Gastrocnemius medialis (tissue), 4 donors: ENCODE data around the gene YWHAH. TPM values are rescaled to one million over a fixed set of nuclear protein-coding genes. Genes with fewer than 3 reads are reported as not detected.

ENCODE experiments used
- ATAC-seq, 2 donors: fragments of 150-250 bp; one replicate each; pipeline ENCODE4 v1.9.1; 2016
- DNase-seq, 2 donors: peaks; one replicate each; pipeline ENCODE4 v3.0.0-alpha.2; 2019
- H3K27ac ChIP-seq, 4 donors: fragments of 200-600 bp; sonication (generic); 1 replicate in 1 of 4; 2 replicates in 3 of 4; pipeline ENCODE4 v1.5.1; 2016 to 2018; ENCODE audit warnings: mild to moderate bottlenecking in 2 of 4, moderate library complexity in 1 of 4
- H3K27me3 ChIP-seq, 3 donors: fragments of 200-600 bp; sonication (generic) in 2 of 3; 1 replicate in 1 of 3; 2 replicates in 2 of 3; pipeline versions ENCODE4 v1.5.1 to v1.6.0; 2016 to 2019; ENCODE audit warnings: mild to moderate bottlenecking in 1 of 3, moderate library complexity in 1 of 3
- H3K36me3 ChIP-seq, 2 donors: fragments of 200-600 bp; sonication (generic) in 1 of 2; one replicate each; pipeline ENCODE4 v1.5.1; 2017 to 2018
- H3K4me1 ChIP-seq, 2 donors: fragments of 200-600 bp; sonication (generic) in 1 of 2; one replicate each; pipeline ENCODE4 v1.5.1; 2016 to 2017; ENCODE audit warnings: mild to moderate bottlenecking in 2 of 2
- H3K4me3 ChIP-seq, 4 donors: fragments of 200-600 bp; sonication (generic) in 3 of 4; 1 replicate in 1 of 4; 2 replicates in 3 of 4; pipeline ENCODE4 v1.5.1; 2016 to 2019; ENCODE audit warnings: mild to moderate bottlenecking in 2 of 4
- H3K9me3 ChIP-seq, 3 donors: fragments of 200-600 bp; sonication (generic) in 2 of 3; 1 replicate in 1 of 3; 2 replicates in 2 of 3; pipeline ENCODE4 v1.5.1; 2016 to 2019
- CTCF ChIP-seq, 5 experiments: fragments of 450-650 bp in 3 of 5; fragments of 200-600 bp in 2 of 5; sonication (generic) in 2 of 5; IDR thresholded peaks in 4 of 5; conservative IDR thresholded peaks in 1 of 5; 1 replicate in 4 of 5; 2 replicates in 1 of 5; pipeline ENCODE4 v1.5.1; 2016 to 2019; ENCODE audit warnings: antibody characterized with exemption in 5 of 5, mild to moderate bottlenecking in 3 of 5, moderate library complexity in 3 of 5
- POLR2A ChIP-seq, 2 donors: fragments of 450-650 bp; IDR thresholded peaks; one replicate each; pipeline ENCODE4 v1.6.1; 2017; ENCODE audit warnings: antibody characterized with exemption in 2 of 2, mild to moderate bottlenecking in 2 of 2, moderate library complexity in 2 of 2
- in situ Hi-C, 4 donors: fragments of 200-750 bp; cut with MboI; loops; one replicate each; pipeline versions ENCODE4 v1.15.0 to v1.8.0; 2017; ENCODE audit warnings: low sequenced_read_pairs in 4 of 4
- intact Hi-C: fragments of 100-400 bp; cut with DNase I; formaldehyde crosslinking; loops from one replicate; pipeline ENCODE4 v1.15.1; 2023; ENCODE audit warnings: low total_unique reads
- total RNA-seq, 4 donors: library from RNA; depleted of rRNA; stranded (reverse); fragments of >200 nt; gene quantifications; one replicate each; pipeline versions ENCODE4 v1.1.0 to v1.2.3, GENCODE V29; 2016

Gene YWHAH
- total RNA-seq, 4 donors from 2014 or later: 26.6 to 65.8 (median 45.7) TPM

GRCh38 chr22:31957970-31958594 is 13.7 kb downstream of the YWHAH start:
- ATAC-seq: no peak
- DNase-seq: no peak
- in situ Hi-C loops: loop anchor here in 1 of 4 donors (25.0 kb wide), 1 partner anchor 504 kb away; the partner anchor contains the start of genes BPIFC and FBXO7
- Histone ChIP-seq H3K4me1 (peaks cover 15 to 18% of the 10 kb centered on the region in 2 donors), H3K4me3 (no peak overlapping the region), H3K9me3 (no peaks in the 10 kb centered on the region), H3K36me3 (peaks cover 0 to 18% of the 10 kb centered on the region in 2 donors), H3K27ac (no peak overlapping the region), H3K27me3 (no peaks in the 10 kb centered on the region)
- TF ChIP-seq CTCF (IDR thresholded peaks at IDR 0.05 in 4 of 5, conservative IDR thresholded peaks at IDR 0.05 in 1 of 5) (no peak), POLR2A (IDR thresholded peaks at IDR 0.05) (no peak)
- intact Hi-C loops: no loop called here

GRCh38 chr22:31958625-31959239 is 14.4 kb downstream of the YWHAH start:
- Histone ChIP-seq H3K27me3 (no peaks in the 10 kb centered on the region), H3K4me3 (no peak overlapping the region), H3K9me3 (no peaks in the 10 kb centered on the region), H3K27ac (no peak overlapping the region), H3K4me1 (peaks cover 11 to 14% of the 10 kb centered on the region in 2 donors), H3K36me3 (peaks cover 0 to 18% of the 10 kb centered on the region in 2 donors)
- no peak for ATAC-seq
- DNase-seq: no peak
- intact Hi-C loops (no loop called here), in situ Hi-C loops (loop anchor here in 1 of 4 donors (25.0 kb wide), 1 partner anchor 504 kb away; the partner anchor contains the start of genes BPIFC and FBXO7)
- TF ChIP-seq POLR2A (IDR thresholded peaks at IDR 0.05) (no peak), CTCF (IDR thresholded peaks at IDR 0.05 in 4 of 5, conservative IDR thresholded peaks at IDR 0.05 in 1 of 5) (no peak)

GRCh38 chr22:31960767-31961166 is 16.4 kb downstream of the YWHAH start:
- in situ Hi-C loops: loop anchor here in 1 of 4 donors (25.0 kb wide), 1 partner anchor 502 kb away; the partner anchor contains the start of genes BPIFC and FBXO7
- Histone ChIP-seq H3K27ac (no peak overlapping the region), H3K9me3 (no peaks in the 10 kb centered on the region), H3K4me1 (no peaks in the 10 kb centered on the region), H3K27me3 (no peaks in the 10 kb centered on the region), H3K4me3 (no peak overlapping the region), H3K36me3 (peaks cover 0 to 18% of the 10 kb centered on the region in 2 donors)
- DNase-seq: no peak
- ATAC-seq: no peak
- TF ChIP-seq POLR2A (IDR thresholded peaks at IDR 0.05) (no peak), CTCF (IDR thresholded peaks at IDR 0.05 in 4 of 5, conservative IDR thresholded peaks at IDR 0.05 in 1 of 5) (no peak)
- intact Hi-C loops: no loop called here

GRCh38 chr22:31962387-31963125 is 18.2 kb downstream of the YWHAH start:
- H3K27ac ChIP-seq: no peak overlapping the region
- intact Hi-C loops (no loop called here), in situ Hi-C loops (loop anchor here in 1 of 4 donors (25.0 kb wide), 1 partner anchor 500 kb away; the partner anchor contains the start of genes BPIFC and FBXO7)

More at GRCh38 chr22:31962387-31963125, 18.2 kb downstream of the YWHAH start:
- no peaks in the 10 kb centered on the region for H3K27me3 ChIP-seq
- ATAC-seq (no peak), DNase-seq (no peak)
- TF ChIP-seq POLR2A (IDR thresholded peaks at IDR 0.05): no peak
- no peak for TF ChIP-seq CTCF (IDR thresholded peaks at IDR 0.05 in 4 of 5, conservative IDR thresholded peaks at IDR 0.05 in 1 of 5)
- H3K36me3 ChIP-seq: peaks cover 0 to under 1% of the 10 kb centered on the region in 2 donors
- no peaks in the 10 kb centered on the region for H3K4me1 ChIP-seq
- no peaks in the 10 kb centered on the region for H3K9me3 ChIP-seq
- no peak overlapping the region for H3K4me3 ChIP-seq
